ENCODE results near the gene ENTHD1.

ENTHD1 gene

DNA sequence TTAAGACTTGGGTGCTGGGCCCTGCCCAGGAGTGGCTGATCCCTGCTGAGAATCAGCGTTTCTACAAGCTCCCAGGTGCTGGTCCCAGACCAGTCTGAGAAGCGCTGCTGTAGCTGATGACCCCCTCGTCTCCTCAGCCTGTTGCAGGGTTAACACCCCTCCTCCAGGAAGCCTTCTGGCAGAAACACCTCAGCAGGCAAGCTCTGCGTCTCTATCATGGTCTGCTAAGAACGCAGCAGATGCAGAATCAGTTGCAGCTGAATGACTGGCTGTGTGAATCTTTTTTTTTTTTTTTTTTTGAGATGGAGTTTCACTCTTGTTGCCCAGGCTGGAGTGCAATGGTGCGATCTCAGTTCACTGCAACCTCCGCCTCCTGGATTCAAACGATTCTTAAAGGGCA is 190.5 kb downstream of the ENTHD1 start:
- H3K27me3 ChIP-seq (ENCODE audit: control insufficient read depth in 2 of 2, insufficient read depth in 2 of 2, low read length in 2 of 2), result no peaks in the 10 kb centered on the region
- H3K4me3 ChIP-seq (ENCODE audit: low read length in 2 of 2), result no peak overlapping the region
- H3K27ac ChIP-seq (ENCODE audit: low read depth in 2 of 2, low read length in 2 of 2), result no peak overlapping the region
- H3K36me3 ChIP-seq (ENCODE audit: control insufficient read depth in 2 of 2, insufficient read depth in 2 of 2, low read length in 2 of 2), result no peaks in the 10 kb centered on the region
- H3K9ac ChIP-seq (ENCODE audit: low read depth in 1 of 2, low read length in 2 of 2), result no peak overlapping the region
- no peaks in the 10 kb centered on the region for H3K9me3 ChIP-seq (ENCODE audit: control insufficient read depth in 2 of 2, low read length in 2 of 2)
- H3K4me1 ChIP-seq (ENCODE audit: control insufficient read depth in 2 of 2, insufficient read depth in 2 of 2, low read length in 2 of 2), result peaks cover 0 to 2% of the 10 kb centered on the region in 2 donors

DNA sequence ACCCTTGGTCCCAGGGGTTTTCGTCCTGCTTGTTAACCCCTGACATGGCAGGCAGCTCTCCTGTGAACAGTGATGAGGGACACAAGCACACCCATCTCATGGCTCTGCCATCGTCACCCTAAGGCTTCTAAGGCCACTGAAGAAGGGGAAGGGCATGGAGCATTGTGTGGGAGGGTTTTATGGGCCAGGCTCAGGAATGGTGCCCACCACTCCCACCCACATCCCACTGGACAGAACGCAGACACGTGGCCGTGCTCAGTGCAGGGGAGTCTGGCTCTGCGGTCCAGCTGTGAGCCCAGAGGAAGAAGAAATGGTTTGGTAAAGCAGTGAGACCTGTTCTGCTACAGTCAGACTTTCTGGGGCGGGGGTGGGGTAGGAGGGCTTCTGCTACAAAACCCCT is 193.0 kb downstream of the ENTHD1 start:
- Histone ChIP-seq H3K9me3 (ENCODE audit: control insufficient read depth in 2 of 2, low read length in 2 of 2) (no peaks in the 10 kb centered on the region), H3K9ac (ENCODE audit: low read depth in 1 of 2, low read length in 2 of 2) (no peak overlapping the region), H3K27ac (ENCODE audit: low read depth in 2 of 2, low read length in 2 of 2) (no peak overlapping the region), H3K27me3 (ENCODE audit: control insufficient read depth in 2 of 2, insufficient read depth in 2 of 2, low read length in 2 of 2) (no peaks in the 10 kb centered on the region), H3K36me3 (ENCODE audit: control insufficient read depth in 2 of 2, insufficient read depth in 2 of 2, low read length in 2 of 2) (no peaks in the 10 kb centered on the region), H3K4me3 (ENCODE audit: low read length in 2 of 2) (no peak overlapping the region), H3K4me1 (ENCODE audit: control insufficient read depth in 2 of 2, insufficient read depth in 2 of 2, low read length in 2 of 2) (peaks cover 0 to 2% of the 10 kb centered on the region in 2 donors)

DNA sequence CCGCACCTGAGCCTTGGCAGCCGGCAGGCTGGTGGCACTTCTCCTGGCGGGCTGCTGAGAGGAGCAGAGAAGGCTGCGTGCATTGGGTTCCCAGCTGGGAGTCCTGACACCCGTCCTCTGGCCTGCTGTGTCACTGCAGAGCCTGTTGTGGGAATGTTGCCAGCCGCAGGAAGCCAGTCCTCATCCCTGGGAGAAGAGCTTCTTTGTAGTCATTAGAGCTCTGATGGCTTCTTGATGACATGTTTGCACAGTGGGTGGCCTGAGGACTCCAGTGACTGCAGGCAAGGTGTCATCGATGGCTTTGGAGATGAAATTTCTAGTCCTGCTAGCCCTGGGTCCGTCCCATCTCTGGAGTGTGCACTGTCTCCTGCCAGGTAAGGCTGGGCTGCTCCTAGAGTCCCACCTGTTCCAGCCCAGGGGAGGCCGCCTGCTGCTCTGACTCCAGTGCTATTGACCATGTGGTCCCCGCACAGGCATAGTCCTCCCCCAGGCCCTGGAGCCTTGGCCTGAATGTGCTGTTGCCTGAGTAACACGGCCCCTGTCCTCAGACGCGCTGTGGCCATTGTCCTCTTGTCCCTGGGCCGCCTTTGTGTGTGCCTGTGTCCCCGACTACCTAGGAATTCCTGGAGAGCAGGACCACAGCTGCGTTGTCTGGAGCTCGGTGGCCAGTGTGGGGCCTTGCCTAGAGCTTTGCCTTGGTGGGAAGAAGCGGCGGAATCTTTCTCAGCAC is 193.8 kb downstream of the ENTHD1 start:
- H3K4me1 ChIP-seq (ENCODE audit: control insufficient read depth in 2 of 2, insufficient read depth in 2 of 2, low read length in 2 of 2), result peaks cover 0 to 2% of the 10 kb centered on the region in 2 donors
- no peak overlapping the region for H3K9ac ChIP-seq (ENCODE audit: low read depth in 1 of 2, low read length in 2 of 2)

DNA sequence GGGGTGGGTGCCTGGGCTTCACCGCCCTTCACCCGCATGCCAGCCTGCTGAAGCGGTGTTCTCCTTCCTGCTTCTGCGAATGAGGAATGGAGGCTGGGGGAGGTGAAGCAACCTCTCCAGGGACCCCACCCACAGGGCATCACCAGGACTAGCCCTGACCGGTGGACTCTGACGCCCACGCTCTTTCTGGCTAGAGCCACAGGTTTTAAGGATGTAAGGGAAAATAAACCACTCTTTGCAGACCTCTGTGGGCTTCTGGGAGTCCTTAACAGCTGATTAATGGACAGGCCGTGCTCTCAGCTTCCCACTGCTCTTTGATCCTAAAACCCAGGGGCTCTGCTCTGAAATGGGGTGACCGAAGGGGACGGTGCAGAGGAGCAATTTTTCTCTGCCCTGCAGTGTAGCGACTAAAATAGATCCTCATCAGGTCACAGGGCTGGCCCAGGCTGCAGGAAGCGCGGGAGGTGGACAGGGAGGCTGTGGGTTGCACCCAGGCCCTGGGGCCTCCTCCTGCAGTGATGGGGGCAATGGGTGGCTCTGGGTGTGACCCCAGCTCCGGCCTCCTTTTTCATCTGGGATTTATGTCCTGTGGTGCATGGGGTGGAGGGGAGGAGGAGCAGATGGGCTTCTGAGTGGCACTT is 195.7 kb downstream of the ENTHD1 start:
- H3K27me3 ChIP-seq (ENCODE audit: control insufficient read depth in 2 of 2, insufficient read depth in 2 of 2, low read length in 2 of 2), result peaks cover 0 to 3% of the 10 kb centered on the region in 2 donors
- no peak overlapping the region for H3K9ac ChIP-seq (ENCODE audit: low read depth in 1 of 2, low read length in 2 of 2)
- no peaks in the 10 kb centered on the region for H3K4me1 ChIP-seq (ENCODE audit: control insufficient read depth in 2 of 2, insufficient read depth in 2 of 2, low read length in 2 of 2)
- no peaks in the 10 kb centered on the region for H3K36me3 ChIP-seq (ENCODE audit: control insufficient read depth in 2 of 2, insufficient read depth in 2 of 2, low read length in 2 of 2)
- H3K4me3 ChIP-seq (ENCODE audit: low read length in 2 of 2), result no peak overlapping the region
- no peaks in the 10 kb centered on the region for H3K9me3 ChIP-seq (ENCODE audit: control insufficient read depth in 2 of 2, low read length in 2 of 2)
- H3K27ac ChIP-seq (ENCODE audit: low read depth in 2 of 2, low read length in 2 of 2), result no peak overlapping the region

More for the DNA sequence above, 193.8 kb downstream of the ENTHD1 start:
- Histone ChIP-seq H3K4me3 (ENCODE audit: low read length in 2 of 2) (no peak overlapping the region), H3K9me3 (ENCODE audit: control insufficient read depth in 2 of 2, low read length in 2 of 2) (no peaks in the 10 kb centered on the region), H3K36me3 (ENCODE audit: control insufficient read depth in 2 of 2, insufficient read depth in 2 of 2, low read length in 2 of 2) (no peaks in the 10 kb centered on the region), H3K27ac (ENCODE audit: low read depth in 2 of 2, low read length in 2 of 2) (no peak overlapping the region), H3K27me3 (ENCODE audit: control insufficient read depth in 2 of 2, insufficient read depth in 2 of 2, low read length in 2 of 2) (peaks cover 0 to 1% of the 10 kb centered on the region in 2 donors)

DNA sequence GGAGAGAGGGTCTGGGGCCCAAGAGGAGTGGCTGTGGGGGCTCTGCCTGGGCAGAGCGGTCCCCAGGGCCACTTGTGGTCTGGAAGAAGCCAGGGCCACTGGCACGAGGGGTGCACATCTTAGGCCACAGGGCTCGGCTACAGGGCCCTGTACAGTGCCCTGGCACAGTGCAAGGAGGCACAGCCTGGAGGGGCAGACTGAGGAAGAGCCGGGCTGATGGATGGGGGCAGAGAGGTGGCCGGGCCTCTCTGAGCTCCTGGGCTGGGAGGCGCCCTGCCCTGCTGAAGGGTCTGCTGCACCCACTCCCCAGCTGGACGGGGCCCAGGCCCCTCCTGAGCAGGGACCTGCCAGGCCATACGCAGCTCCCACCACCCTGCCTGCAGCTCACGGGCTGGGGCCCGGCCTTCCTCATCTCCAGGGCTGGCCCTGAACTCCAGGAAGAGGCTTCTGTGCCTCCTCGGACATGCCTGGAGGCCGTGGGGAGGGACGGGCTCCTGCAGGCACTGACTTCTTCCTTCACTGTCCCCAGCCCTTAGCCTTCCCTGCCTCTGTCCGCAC is 199.5 kb downstream of the ENTHD1 start:
- no peaks in the 10 kb centered on the region for H3K4me1 ChIP-seq (ENCODE audit: control insufficient read depth in 2 of 2, insufficient read depth in 2 of 2, low read length in 2 of 2)

More for the DNA sequence above, 199.5 kb downstream of the ENTHD1 start:
- no peak overlapping the region for H3K27ac ChIP-seq (ENCODE audit: low read depth in 2 of 2, low read length in 2 of 2)
- H3K36me3 ChIP-seq (ENCODE audit: control insufficient read depth in 2 of 2, insufficient read depth in 2 of 2, low read length in 2 of 2), result no peaks in the 10 kb centered on the region
- H3K27me3 ChIP-seq (ENCODE audit: control insufficient read depth in 2 of 2, insufficient read depth in 2 of 2, low read length in 2 of 2), result peaks cover 6 to 17% of the 10 kb centered on the region in 2 donors
- no peak overlapping the region for H3K4me3 ChIP-seq (ENCODE audit: low read length in 2 of 2)
- no peak overlapping the region for H3K9ac ChIP-seq (ENCODE audit: low read depth in 1 of 2, low read length in 2 of 2)
- no peaks in the 10 kb centered on the region for H3K9me3 ChIP-seq (ENCODE audit: control insufficient read depth in 2 of 2, low read length in 2 of 2)

Data from mucosa of rectum (tissue), 2 donors.